Gastrocnemius medialis (tissue), 4 donors: ENCODE data around the gene ROR1. TPM values are rescaled to one million over a fixed set of nuclear protein-coding genes. Genes with fewer than 3 reads are reported as not detected.
"Not testable (repeated sequence)": the region's sequence is repeated elsewhere in the genome, so short reads cannot be mapped to it uniquely, and the experiment has no call there.

Experiments
- ATAC-seq, 2 donors: fragments of 150-250 bp; one replicate each; pipeline ENCODE4 v1.9.1; 2016
- DNase-seq, 2 donors: peaks; one replicate each; pipeline ENCODE4 v3.0.0-alpha.2; 2019
- H3K27ac ChIP-seq, 4 donors: fragments of 200-600 bp; sonication (generic); 1 replicate in 1 of 4; 2 replicates in 3 of 4; pipeline ENCODE4 v1.5.1; 2016 to 2018; ENCODE audit warnings: mild to moderate bottlenecking in 2 of 4, moderate library complexity in 1 of 4
- H3K27me3 ChIP-seq, 3 donors: fragments of 200-600 bp; sonication (generic) in 2 of 3; 1 replicate in 1 of 3; 2 replicates in 2 of 3; pipeline versions ENCODE4 v1.5.1 to v1.6.0; 2016 to 2019; ENCODE audit warnings: mild to moderate bottlenecking in 1 of 3, moderate library complexity in 1 of 3
- H3K36me3 ChIP-seq, 2 donors: fragments of 200-600 bp; sonication (generic) in 1 of 2; one replicate each; pipeline ENCODE4 v1.5.1; 2017 to 2018
- H3K4me1 ChIP-seq, 2 donors: fragments of 200-600 bp; sonication (generic) in 1 of 2; one replicate each; pipeline ENCODE4 v1.5.1; 2016 to 2017; ENCODE audit warnings: mild to moderate bottlenecking in 2 of 2
- H3K4me3 ChIP-seq, 4 donors: fragments of 200-600 bp; sonication (generic) in 3 of 4; 1 replicate in 1 of 4; 2 replicates in 3 of 4; pipeline ENCODE4 v1.5.1; 2016 to 2019; ENCODE audit warnings: mild to moderate bottlenecking in 2 of 4
- H3K9me3 ChIP-seq, 3 donors: fragments of 200-600 bp; sonication (generic) in 2 of 3; 1 replicate in 1 of 3; 2 replicates in 2 of 3; pipeline ENCODE4 v1.5.1; 2016 to 2019
- POLR2A ChIP-seq, 2 donors: fragments of 450-650 bp; IDR thresholded peaks; one replicate each; pipeline ENCODE4 v1.6.1; 2017; ENCODE audit warnings: antibody characterized with exemption in 2 of 2, mild to moderate bottlenecking in 2 of 2, moderate library complexity in 2 of 2
- in situ Hi-C, 4 donors: fragments of 200-750 bp; cut with MboI; loops; one replicate each; pipeline versions ENCODE4 v1.15.0 to v1.8.0; 2017; ENCODE audit warnings: low sequenced_read_pairs in 4 of 4
- intact Hi-C: fragments of 100-400 bp; cut with DNase I; formaldehyde crosslinking; loops from one replicate; pipeline ENCODE4 v1.15.1; 2023; ENCODE audit warnings: low total_unique reads
- total RNA-seq, 4 donors: library from RNA; depleted of rRNA; stranded (reverse); fragments of >200 nt; gene quantifications; one replicate each; pipeline versions ENCODE4 v1.1.0 to v1.2.3, GENCODE V29; 2016
- TF ChIP-seq, protein P1 (sequence below), 5 experiments: fragments of 450-650 bp in 3 of 5; fragments of 200-600 bp in 2 of 5; sonication (generic) in 2 of 5; IDR thresholded peaks in 4 of 5; conservative IDR thresholded peaks in 1 of 5; 1 replicate in 4 of 5; 2 replicates in 1 of 5; pipeline ENCODE4 v1.5.1; 2016 to 2019; ENCODE audit warnings: antibody characterized with exemption in 5 of 5, mild to moderate bottlenecking in 3 of 5, moderate library complexity in 3 of 5

Gene ROR1
- total RNA-seq, 4 donors from 2014 or later, result 2.5 to 4.3 (median 3.6) TPM

DNA sequence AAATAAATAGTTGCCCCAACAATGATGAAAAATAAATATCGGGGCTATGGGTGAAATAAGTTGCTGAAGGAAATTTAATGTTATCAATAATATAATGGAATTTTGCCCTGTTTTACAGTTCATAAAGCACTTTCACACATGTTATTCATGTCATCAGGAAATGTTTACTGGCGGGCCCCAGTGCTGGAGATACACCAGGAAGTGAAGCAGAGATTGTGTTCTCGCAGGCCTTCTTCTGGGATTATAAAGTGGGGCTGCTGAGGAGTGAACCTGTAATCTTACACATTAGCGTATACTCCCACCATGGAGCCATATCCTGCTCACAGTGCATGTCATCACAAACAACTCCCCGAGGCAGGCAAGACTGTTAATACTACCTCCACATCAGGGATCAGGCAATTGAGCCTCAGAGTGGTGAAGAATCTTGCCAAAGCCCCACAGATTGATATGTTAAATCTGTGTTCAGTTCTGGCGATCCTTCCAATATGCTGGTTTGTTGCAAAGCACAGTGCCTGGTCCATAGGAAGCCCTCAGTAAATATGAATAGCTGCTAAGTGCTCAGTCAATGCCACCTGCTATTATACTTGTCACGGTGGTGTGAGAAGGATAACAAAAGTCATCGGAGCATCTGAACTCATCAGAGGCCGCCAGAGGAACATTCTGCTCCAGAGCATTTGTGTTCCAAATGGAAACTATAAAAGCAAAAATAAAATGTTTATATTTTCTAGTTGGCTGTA, 325.2 kb downstream of the ROR1 start:
- intact Hi-C loops, result no loop called here

DNA sequence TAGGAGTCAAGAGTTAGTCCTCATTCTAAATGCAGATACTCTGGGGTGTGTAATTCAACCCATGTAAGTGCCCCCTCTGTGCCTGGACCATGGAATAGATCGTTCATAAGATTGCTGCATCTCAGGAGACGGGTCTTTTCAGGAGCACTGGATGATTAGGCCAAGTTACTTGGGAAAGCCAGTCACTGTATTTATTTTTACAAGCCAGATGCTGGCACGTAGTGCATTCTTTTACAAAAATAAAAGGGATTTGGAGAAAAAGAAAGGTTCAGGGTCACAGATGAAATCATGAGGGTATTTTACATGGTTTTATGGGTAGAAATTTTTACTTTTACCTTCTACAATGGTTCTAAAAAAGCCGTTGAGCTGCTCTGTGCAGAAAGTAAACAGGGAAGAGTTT, 327.0 kb downstream of the ROR1 start:
- no peaks in the 10 kb centered on the region for H3K36me3 ChIP-seq
- H3K27me3 ChIP-seq, result no peaks in the 10 kb centered on the region
- in situ Hi-C loops (no loop called here), intact Hi-C loops (no loop called here)
- no peak overlapping the region for H3K4me3 ChIP-seq
- no peak for DNase-seq
- H3K9me3 ChIP-seq, result no peaks in the 10 kb centered on the region
- H3K4me1 ChIP-seq, result peaks cover 9 to 13% of the 10 kb centered on the region in 2 donors
- no peak for TF ChIP-seq POLR2A (IDR thresholded peaks at IDR 0.05)
- TF ChIP-seq, protein P1, sequence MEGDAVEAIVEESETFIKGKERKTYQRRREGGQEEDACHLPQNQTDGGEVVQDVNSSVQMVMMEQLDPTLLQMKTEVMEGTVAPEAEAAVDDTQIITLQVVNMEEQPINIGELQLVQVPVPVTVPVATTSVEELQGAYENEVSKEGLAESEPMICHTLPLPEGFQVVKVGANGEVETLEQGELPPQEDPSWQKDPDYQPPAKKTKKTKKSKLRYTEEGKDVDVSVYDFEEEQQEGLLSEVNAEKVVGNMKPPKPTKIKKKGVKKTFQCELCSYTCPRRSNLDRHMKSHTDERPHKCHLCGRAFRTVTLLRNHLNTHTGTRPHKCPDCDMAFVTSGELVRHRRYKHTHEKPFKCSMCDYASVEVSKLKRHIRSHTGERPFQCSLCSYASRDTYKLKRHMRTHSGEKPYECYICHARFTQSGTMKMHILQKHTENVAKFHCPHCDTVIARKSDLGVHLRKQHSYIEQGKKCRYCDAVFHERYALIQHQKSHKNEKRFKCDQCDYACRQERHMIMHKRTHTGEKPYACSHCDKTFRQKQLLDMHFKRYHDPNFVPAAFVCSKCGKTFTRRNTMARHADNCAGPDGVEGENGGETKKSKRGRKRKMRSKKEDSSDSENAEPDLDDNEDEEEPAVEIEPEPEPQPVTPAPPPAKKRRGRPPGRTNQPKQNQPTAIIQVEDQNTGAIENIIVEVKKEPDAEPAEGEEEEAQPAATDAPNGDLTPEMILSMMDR (IDR thresholded peaks at IDR 0.05 in 4 of 5, conservative IDR thresholded peaks at IDR 0.05 in 1 of 5), result no peak
- ATAC-seq, result no peak
- no peak overlapping the region for H3K27ac ChIP-seq

More for the DNA sequence above, 325.2 kb downstream of the ROR1 start:
- DNase-seq (no peak), ATAC-seq (peak in 1 of 2 donors; percentile 21)
- Histone ChIP-seq H3K4me1 (peaks cover 13 to 14% of the 10 kb centered on the region in 2 donors), H3K9me3 (no peaks in the 10 kb centered on the region), H3K27me3 (no peaks in the 10 kb centered on the region), H3K27ac (no peak overlapping the region), H3K4me3 (no peak overlapping the region), H3K36me3 (no peaks in the 10 kb centered on the region)
- in situ Hi-C loops, result no loop called here
- no peak for TF ChIP-seq POLR2A (IDR thresholded peaks at IDR 0.05)
- TF ChIP-seq, protein P1 (IDR thresholded peaks at IDR 0.05 in 4 of 5, conservative IDR thresholded peaks at IDR 0.05 in 1 of 5), result no peak

DNA sequence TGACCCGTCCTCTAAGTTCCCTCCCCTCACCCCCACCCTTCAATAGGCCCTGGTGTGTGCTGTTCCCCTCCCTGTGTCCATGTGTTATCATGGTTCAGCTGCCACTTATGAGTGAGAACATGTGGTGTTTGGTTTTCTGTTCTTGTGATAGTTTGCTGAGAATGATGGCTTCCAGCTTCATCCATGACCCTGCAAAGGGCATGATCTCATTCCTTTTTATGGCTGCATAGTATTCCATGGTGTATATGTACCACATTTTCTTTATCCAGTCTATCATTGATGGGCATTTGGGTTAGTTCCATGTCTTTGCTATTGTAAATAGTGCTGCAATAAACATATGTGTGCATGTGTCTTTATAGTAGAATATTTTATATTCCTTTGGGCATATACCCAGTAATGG, 330.8 kb downstream of the ROR1 start:
- in situ Hi-C loops, DNase-seq, ATAC-seq: not testable (repeated sequence)

DNA sequence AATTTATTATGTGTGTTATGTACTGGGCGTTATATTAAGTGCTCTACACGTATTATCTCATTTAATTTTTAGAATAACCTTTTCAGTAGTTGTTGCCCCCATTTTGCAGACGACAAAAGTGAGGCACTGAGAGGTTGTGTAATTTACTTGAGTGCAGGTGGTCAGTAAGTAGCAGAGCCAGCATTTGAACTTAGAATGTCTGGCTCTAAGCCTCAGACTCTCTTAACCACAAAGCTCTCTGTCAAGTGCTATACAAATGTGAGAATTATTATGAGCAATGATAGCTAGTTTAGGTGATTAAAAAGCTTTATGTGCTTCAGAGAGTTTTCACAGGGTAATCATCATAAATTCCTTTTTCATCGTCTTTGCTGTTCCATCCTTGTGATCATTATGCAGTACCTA, 333.3 kb downstream of the ROR1 start:
- in situ Hi-C loops (no loop called here), intact Hi-C loops (no loop called here)
- Histone ChIP-seq H3K36me3 (no peaks in the 10 kb centered on the region), H3K27ac (no peak overlapping the region), H3K4me1 (no peaks in the 10 kb centered on the region), H3K9me3 (no peaks in the 10 kb centered on the region), H3K4me3 (no peak overlapping the region), H3K27me3 (no peaks in the 10 kb centered on the region)
- ATAC-seq (no peak), DNase-seq (no peak)
- TF ChIP-seq POLR2A (IDR thresholded peaks at IDR 0.05), result no peak
- TF ChIP-seq, protein P1 (IDR thresholded peaks at IDR 0.05 in 4 of 5, conservative IDR thresholded peaks at IDR 0.05 in 1 of 5), result no peak

More for the DNA sequence above, 330.8 kb downstream of the ROR1 start:
- H3K4me1 ChIP-seq, H3K36me3 ChIP-seq, H3K27me3 ChIP-seq, intact Hi-C loops, H3K27ac ChIP-seq, H3K4me3 ChIP-seq, H3K9me3 ChIP-seq: not testable (repeated sequence)

DNA sequence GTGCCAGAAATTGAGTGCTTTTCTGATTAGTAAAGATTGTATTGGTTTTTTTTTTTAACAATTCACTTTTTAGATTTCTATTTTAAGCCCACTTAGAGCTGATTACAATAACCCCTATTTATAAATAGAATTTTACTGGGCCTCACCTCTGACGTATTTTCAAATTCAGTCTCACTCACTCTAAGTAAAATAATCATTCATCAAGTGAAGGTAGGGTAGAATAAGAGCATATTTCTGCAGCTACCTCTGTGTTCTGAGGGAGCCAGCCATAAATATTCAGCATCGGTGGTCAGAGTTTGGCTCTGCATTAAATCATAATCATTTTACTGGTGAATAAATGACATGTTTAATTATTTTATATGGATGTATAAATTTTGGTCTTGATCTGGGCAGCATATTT, 333.8 kb downstream of the ROR1 start:
- Histone ChIP-seq H3K27me3 (no peaks in the 10 kb centered on the region), H3K9me3 (no peaks in the 10 kb centered on the region), H3K4me3 (no peak overlapping the region), H3K4me1 (no peaks in the 10 kb centered on the region), H3K36me3 (no peaks in the 10 kb centered on the region), H3K27ac (no peak overlapping the region)
- TF ChIP-seq POLR2A (IDR thresholded peaks at IDR 0.05), result no peak
- TF ChIP-seq, protein P1 (IDR thresholded peaks at IDR 0.05 in 4 of 5, conservative IDR thresholded peaks at IDR 0.05 in 1 of 5), result no peak
- in situ Hi-C loops, result no loop called here
- ATAC-seq (no peak), DNase-seq (no peak)
- intact Hi-C loops, result no loop called here
